GM12864 (cell line): Measurements from ENCODE around the gene AHSA1.

Experiments
- DNase-seq: peaks from one replicate; pipeline ENCODE4 v3.0.0-alpha.2; 2011; ENCODE audit warnings: low read depth
- H3K4me3 ChIP-seq: 2 replicates; pipeline ENCODE4 v1.5.1; 2011; ENCODE audit warnings: mild to moderate bottlenecking, low read depth, low read length, control low read depth
- CTCF ChIP-seq: IDR thresholded peaks from 2 replicates; pipeline ENCODE4 v1.5.1; 2011; ENCODE audit warnings: low read depth, mild to moderate bottlenecking, moderate library complexity, low read length, control low read depth, inconsistent platforms; ENCODE audit errors: missing control alignments

The AHSA1 gene

GRCh38 chr14:77473921-77474320 is 16.0 kb downstream of the AHSA1 start:
- TF ChIP-seq CTCF, result no peak
- no peak for DNase-seq
- no peak overlapping the region for H3K4me3 ChIP-seq

DNA sequence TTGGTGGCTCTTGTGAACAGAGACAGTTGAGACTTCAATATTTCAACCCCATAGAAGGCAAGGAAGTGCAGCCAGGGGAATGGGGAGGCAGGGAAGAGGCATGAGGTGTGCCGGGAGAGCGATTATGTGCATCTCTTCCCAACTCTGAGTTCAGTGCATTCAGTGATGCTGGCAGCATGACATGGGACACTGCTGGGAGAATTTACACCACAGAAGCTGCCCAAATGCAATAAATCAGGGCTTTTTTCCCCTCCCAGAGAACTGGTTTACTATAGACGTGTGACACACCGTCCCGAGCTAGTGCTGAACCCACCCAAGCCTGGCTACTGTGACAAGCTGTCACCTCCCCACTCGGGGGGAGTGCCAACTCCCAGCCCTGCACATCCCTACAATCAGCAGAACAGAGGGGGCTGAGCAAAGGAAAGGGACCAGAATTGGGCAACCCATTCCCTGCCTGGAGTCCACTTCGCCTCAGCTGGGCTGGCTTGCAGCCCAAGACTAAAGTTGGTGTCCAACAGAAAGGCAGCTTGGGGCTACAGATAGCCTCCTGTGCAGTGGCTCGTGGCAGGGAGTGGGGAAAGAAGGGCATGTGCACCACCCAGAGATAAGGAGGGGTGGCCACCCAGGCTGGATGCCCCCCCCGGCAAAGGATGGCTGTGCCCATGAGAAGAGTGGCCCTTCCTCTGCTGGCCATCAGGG is 16.7 kb downstream of the AHSA1 start:
- no peak for DNase-seq
- H3K4me3 ChIP-seq, result no peak overlapping the region
- no peak for TF ChIP-seq CTCF

DNA sequence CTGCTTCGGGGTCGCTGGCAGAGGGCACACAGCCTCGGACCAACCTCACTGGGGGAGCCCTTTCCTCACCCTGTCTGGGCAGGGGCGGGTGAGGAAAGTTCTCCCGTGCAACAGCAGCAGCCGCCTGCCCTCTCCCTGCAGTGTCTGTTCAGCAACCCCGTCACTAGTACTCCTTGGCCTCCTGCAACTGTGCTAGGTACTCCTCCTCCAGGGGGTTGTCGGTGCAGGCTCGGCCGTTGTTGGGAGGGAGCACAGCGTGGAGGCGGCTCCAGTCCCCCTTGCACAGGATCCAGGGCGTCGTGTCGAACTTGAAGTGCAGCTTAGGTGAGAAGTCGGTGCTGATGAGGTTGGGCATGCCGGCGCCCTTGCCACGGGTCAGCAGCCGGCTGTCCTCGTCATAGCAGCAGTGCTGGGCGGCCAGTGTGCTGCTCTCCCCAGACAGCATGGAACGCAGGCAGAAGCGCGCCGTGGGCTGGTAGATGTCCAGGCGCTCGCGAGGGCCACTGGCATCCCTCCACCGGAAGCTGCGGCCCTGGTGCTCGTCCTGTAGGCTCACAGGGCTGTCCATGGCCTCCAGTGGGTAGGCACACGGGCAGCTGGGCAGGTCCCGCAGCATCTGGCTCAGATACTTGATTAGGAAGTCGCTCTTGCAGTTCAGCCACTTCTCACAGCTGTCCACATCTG is 17.7 kb downstream of the AHSA1 start:
- DNase-seq, result no peak
- no peak for TF ChIP-seq CTCF
- H3K4me3 ChIP-seq, result no peak overlapping the region

DNA sequence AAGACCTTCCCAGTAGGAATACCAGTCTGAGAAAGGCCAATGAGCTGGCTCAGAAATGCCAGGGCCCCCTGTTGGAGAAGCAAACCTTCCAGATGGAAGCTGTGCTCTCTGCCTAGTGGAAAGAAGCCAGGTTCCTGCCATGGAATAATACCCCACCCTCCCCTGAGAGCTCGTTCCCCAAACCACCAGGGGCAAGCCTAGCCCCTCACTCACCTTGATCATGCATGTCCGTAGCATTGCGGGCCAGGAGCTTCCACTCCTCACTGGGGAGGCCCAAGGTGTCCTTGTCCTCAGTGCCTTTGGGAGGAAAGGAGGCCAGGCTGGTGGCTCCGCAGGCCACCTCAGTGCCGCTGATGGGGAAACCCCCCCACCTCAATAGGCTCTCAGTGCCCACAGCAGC is 20.1 kb downstream of the AHSA1 start:
- no peak for DNase-seq
- no peak for TF ChIP-seq CTCF
- no peak overlapping the region for H3K4me3 ChIP-seq

- no peak for TF ChIP-seq CTCF
- peak; percentile 27 for DNase-seq
- no peak overlapping the region for H3K4me3 ChIP-seq
These were observed 20.9 kb downstream of the AHSA1 start for GRCh38 chr14:77478796-77479195.

DNA sequence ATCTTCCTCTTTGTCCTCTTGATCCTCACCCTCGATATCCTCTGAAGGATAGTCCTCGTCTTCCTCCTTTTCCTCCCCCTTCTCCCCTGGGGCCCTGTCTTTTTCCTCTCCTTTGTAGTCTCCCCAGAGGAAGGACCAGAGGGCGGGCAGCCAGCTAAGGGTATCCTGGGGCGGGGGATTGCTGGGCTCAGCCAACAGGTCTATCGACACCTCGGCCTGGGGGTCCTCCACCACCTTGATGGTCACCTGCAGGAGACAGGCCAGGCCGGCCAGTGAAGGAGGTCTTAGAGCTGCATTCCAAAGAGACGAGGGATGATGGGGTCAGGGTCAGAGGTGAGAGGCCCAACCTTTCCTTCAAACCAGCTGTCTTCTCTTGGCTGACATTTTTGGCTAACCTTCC is 24.5 kb downstream of the AHSA1 start:
- DNase-seq, result no peak
- no peak overlapping the region for H3K4me3 ChIP-seq
- no peak for TF ChIP-seq CTCF

GRCh38 chr14:77485256-77485655 is 27.4 kb downstream of the AHSA1 start:
- DNase-seq, result no peak
- TF ChIP-seq CTCF, result no peak
- H3K4me3 ChIP-seq, result no peak overlapping the region
